MCF 10A (cell line): ENCODE data around the gene IFT27. TPM values are rescaled to one million over a fixed set of nuclear protein-coding genes. Genes with fewer than 3 reads are reported as not detected.

Experiments used
- BruUV-seq: library from RNA; stranded (reverse); fragments of 400-500 nt; replicated peaks from 2 replicates; lab custom pipeline; 2021; lab: Mats Ljungman, UMichigan
- CTCF ChIA-PET: fragments of 300-600 bp; sonication (Branson Sonifier 250); formaldehyde crosslinking; extraction: SDS; loops from one replicate; lab custom pipeline; 2021; ENCODE audit warnings: antibody characterized with exemption, inconsistent platforms; lab: Yijun Ruan, JAX
- POLR2A ChIA-PET: fragments of 300-600, 350-650 bp; sonication (Branson Sonifier 250); formaldehyde crosslinking; extraction: SDS; loops from one replicate; lab custom pipeline; 2020; ENCODE audit warnings: antibody characterized with exemption, inconsistent platforms; lab: Yijun Ruan, JAX
- DNase-seq: peaks from one replicate; pipeline ENCODE4 v3.0.0-alpha.2; 2018; ENCODE audit not compliant: unreplicated experiment
- H3K27ac Mint-ChIP-seq: one replicate; pipeline ENCODE4 v1.8.0; 2022; ENCODE audit warnings: mild to moderate bottlenecking, low read depth, mixed read lengths; ENCODE audit not compliant: unreplicated experiment
- H3K27me3 Mint-ChIP-seq: one replicate; pipeline ENCODE4 v1.8.0; 2022; ENCODE audit warnings: mixed read lengths; ENCODE audit not compliant: insufficient read depth, unreplicated experiment
- H3K36me3 Mint-ChIP-seq: one replicate; pipeline ENCODE4 v1.8.0; 2022; ENCODE audit warnings: mild to moderate bottlenecking, moderate library complexity, mixed read lengths; ENCODE audit not compliant: insufficient read depth, unreplicated experiment
- H3K4me1 Mint-ChIP-seq: one replicate; pipeline ENCODE4 v1.8.0; 2022; ENCODE audit warnings: mixed read lengths; ENCODE audit not compliant: insufficient read depth, unreplicated experiment
- H3K4me3 Mint-ChIP-seq: one replicate; pipeline ENCODE4 v1.8.0; 2022; ENCODE audit warnings: mild to moderate bottlenecking, moderate library complexity, mixed read lengths; ENCODE audit not compliant: unreplicated experiment
- H3K9me3 Mint-ChIP-seq: one replicate; pipeline ENCODE4 v1.8.0; 2022; ENCODE audit warnings: mixed read lengths; ENCODE audit not compliant: unreplicated experiment
- intact Hi-C: fragments of 100-400 bp; cut with micrococcal nuclease; formaldehyde crosslinking; loops from 2 replicates; pipeline ENCODE4 v1.14.1; 2022
- total RNA-seq: library from RNA; stranded (reverse); gene quantifications from 2 replicates; pipeline ENCODE4 v1.2.3, GENCODE V29; 2022
- TF ChIP-seq, protein P1 (sequence below): fragments of 200-600 bp; IDR thresholded peaks from one replicate; pipeline ENCODE4 v1.8.0; 2022; ENCODE audit warnings: antibody characterized with exemption, mild to moderate bottlenecking; ENCODE audit not compliant: unreplicated experiment

The IFT27 gene
- total RNA-seq, 1 experiment from 2014 or later = 17.6 TPM

DNA sequence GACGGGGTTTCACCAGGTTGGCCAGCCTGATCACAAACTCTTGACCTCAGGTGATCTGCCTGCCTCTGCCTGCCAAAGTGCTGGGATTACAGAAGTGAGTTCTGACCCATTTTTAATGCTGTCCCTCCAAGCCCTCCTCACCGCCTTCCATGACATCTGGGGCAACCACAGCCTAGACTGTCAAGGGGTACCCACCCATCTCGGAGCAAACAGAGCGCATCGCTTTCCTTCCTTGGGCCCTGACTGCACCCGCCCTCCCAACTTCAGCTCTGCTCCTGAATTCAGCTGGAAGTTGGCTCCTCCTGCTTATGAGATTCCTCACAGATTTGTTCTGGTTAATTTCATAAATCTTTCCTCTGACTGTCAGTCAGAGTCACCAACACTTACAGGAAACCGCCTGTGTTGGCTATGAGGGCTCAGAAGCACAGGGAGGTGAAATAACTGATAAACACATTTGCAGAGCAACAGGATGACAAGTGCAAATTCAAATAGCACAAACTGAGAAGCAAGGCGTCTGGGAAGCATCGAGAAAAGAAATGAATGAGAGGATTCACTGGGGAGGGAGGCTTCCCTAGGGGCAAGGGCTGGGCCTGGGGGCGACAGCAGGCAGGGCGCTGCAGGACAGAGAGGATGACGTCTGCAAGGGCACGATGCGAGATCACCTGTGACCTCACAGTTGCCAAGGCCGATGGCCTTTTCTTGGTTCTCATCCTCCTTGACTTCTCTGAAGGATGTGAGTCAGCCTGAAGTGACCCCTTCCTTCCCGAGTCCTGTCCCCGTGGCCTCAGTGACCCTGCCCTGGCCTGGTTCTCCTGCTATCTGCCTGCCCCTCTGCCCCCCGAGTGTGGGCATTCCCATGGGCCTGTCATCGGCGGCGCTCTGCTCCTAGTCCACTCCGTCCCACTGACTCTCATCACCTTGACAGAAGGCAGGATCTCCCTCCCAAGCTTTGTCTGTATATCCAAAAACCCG, 6.1 kb downstream of the IFT27 start:
- Mint-ChIP-seq H3K9me3 (no peaks in the 10 kb centered on the region), H3K4me3 (no peak overlapping the region), H3K27ac (peak overlapping the region; percentile 39), H3K4me1 (peaks cover 6% of the 10 kb centered on the region), H3K36me3 (peaks cover 4% of the 10 kb centered on the region), H3K27me3 (no peaks in the 10 kb centered on the region)
- DNase-seq = no peak
- intact Hi-C loops = no loop called here
- POLR2A ChIA-PET = interaction anchor here (1.9 kb wide), 1 partner anchor 16 kb away, joined by 5 read pairs; no protein-coding TSS in a partner anchor
- no TSS peak for BruUV-seq
- CTCF ChIA-PET = interaction anchor here (0.7 to 13.8 kb wide), 2 partner anchors 13 to 185 kb away, joined by 3 to 158 read pairs; no protein-coding TSS in a partner anchor
- TF ChIP-seq, protein P1, sequence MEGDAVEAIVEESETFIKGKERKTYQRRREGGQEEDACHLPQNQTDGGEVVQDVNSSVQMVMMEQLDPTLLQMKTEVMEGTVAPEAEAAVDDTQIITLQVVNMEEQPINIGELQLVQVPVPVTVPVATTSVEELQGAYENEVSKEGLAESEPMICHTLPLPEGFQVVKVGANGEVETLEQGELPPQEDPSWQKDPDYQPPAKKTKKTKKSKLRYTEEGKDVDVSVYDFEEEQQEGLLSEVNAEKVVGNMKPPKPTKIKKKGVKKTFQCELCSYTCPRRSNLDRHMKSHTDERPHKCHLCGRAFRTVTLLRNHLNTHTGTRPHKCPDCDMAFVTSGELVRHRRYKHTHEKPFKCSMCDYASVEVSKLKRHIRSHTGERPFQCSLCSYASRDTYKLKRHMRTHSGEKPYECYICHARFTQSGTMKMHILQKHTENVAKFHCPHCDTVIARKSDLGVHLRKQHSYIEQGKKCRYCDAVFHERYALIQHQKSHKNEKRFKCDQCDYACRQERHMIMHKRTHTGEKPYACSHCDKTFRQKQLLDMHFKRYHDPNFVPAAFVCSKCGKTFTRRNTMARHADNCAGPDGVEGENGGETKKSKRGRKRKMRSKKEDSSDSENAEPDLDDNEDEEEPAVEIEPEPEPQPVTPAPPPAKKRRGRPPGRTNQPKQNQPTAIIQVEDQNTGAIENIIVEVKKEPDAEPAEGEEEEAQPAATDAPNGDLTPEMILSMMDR = no peak

DNA sequence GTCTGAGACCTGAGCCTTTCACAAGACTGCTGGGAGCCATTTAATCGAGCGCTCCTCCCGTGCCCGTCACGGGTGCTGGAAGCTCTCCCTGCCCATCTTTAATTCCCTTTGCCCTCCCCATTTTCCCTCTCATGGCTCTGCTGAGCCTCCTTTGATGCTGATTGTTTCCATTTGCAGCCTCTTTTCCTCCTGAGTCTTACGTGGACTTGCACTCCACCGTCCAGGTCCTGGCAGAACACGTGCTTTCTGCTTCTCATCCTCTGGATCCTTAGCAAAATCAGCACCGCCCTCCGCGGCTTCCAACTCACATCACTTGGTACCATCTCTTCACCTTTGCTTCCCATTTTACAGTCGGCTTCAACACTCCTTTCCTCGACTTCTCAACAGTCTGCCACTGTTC, 7.3 kb downstream of the IFT27 start:
- Mint-ChIP-seq H3K36me3 (peaks cover 4% of the 10 kb centered on the region), H3K27ac (no peak overlapping the region), H3K4me3 (no peak overlapping the region), H3K4me1 (peaks cover 16% of the 10 kb centered on the region), H3K9me3 (no peaks in the 10 kb centered on the region), H3K27me3 (no peaks in the 10 kb centered on the region)
- ChIA-PET CTCF (interaction anchor here (0.7 to 13.8 kb wide), 3 partner anchors 12 to 258 kb away, joined by 3 to 158 read pairs (median 4); no protein-coding TSS in a partner anchor), POLR2A (interaction anchor here (1.9 kb wide), 1 partner anchor 15 kb away, joined by 5 read pairs; no protein-coding TSS in a partner anchor)
- TF ChIP-seq, protein P1 = no peak
- intact Hi-C loops = no loop called here
- no TSS peak for BruUV-seq
- no peak for DNase-seq

DNA sequence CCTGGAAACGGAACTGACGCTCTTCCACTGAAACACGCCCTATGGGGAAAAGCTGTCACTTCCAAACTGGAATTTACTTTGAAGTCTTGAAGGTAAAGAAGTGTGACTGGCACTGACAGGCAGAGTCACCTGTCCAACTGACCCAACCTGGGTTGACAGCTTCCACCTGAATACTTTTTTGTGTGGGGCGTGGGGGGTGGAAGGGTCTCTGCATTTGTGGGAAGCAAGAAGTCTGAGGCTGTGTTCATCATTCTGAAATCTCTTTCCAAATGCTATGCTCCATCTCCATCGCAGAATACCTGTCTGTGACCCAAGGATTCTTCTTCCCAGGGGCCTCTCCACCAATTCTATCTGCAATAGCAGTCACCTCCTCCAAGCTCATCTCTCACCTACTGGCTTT, 7.8 kb downstream of the IFT27 start:
- CTCF ChIA-PET = interaction anchor here (0.7 to 13.8 kb wide), 3 partner anchors 11 to 257 kb away, joined by 3 to 158 read pairs (median 4); no protein-coding TSS in a partner anchor
- no peak for DNase-seq
- Mint-ChIP-seq H3K36me3 (peaks cover 4% of the 10 kb centered on the region), H3K27me3 (no peaks in the 10 kb centered on the region), H3K4me3 (no peak overlapping the region), H3K9me3 (no peaks in the 10 kb centered on the region), H3K27ac (no peak overlapping the region), H3K4me1 (peaks cover 19% of the 10 kb centered on the region)
- intact Hi-C loops = no loop called here
- no TSS peak for BruUV-seq
- POLR2A ChIA-PET = interaction anchor here (1.9 kb wide), 1 partner anchor 15 kb away, joined by 5 read pairs; no protein-coding TSS in a partner anchor
- TF ChIP-seq, protein P1 = no peak
